GM23338 (cell line): ENCODE measurements around the gene KPNA4. TPM values are rescaled to one million over a fixed set of nuclear protein-coding genes. Genes with fewer than 3 reads are reported as not detected.

Source experiments
- ATAC-seq: fragments of 200-7000 bp; cut with Tn5 transposase; 3 replicates; pipeline ENCODE4 v1.9.1; 2020
- DNase-seq: peaks from one replicate; pipeline ENCODE4 v3.0.0-alpha.2; 2015; ENCODE audit warnings: low spot score
- H2AFZ ChIP-seq: fragments of 200-600 bp; sonication (generic); 2 replicates; pipeline ENCODE4 v1.8.0; 2016; ENCODE audit warnings: antibody characterized with exemption, mild to moderate bottlenecking, moderate library complexity
- H3F3A ChIP-seq: fragments of 200-600 bp; sonication (generic); replicated peaks from 2 replicates; pipeline ENCODE4 v1.8.0; 2017; ENCODE audit warnings: antibody characterized with exemption, mixed run types, low read depth
- H3K27ac ChIP-seq: fragments of 200-600 bp; sonication (generic); 2 replicates; pipeline ENCODE4 v1.6.1; 2016; ENCODE audit warnings: low read depth
- H3K27me3 ChIP-seq: fragments of 200-600 bp; sonication (generic); 2 replicates; pipeline ENCODE4 v1.8.0; 2016; ENCODE audit warnings: mild to moderate bottlenecking, mixed run types, moderate library complexity; ENCODE audit not compliant: insufficient read depth
- H3K36me3 ChIP-seq: fragments of 200-600 bp; sonication (generic); 2 replicates; pipeline ENCODE4 v1.8.0; 2016; ENCODE audit warnings: mild to moderate bottlenecking; ENCODE audit not compliant: insufficient read depth
- H3K4me1 ChIP-seq: fragments of 200-600 bp; sonication (generic); 2 replicates; pipeline ENCODE4 v1.8.0; 2016; ENCODE audit warnings: mild to moderate bottlenecking, moderate library complexity; ENCODE audit not compliant: insufficient read depth
- H3K4me2 ChIP-seq: fragments of 200-600 bp; sonication (generic); 2 replicates; pipeline ENCODE4 v1.7.1; 2017; ENCODE audit warnings: mixed run types
- H3K4me3 ChIP-seq: fragments of 200-600 bp; sonication (generic); 2 replicates; pipeline ENCODE4 v1.6.1; 2016; ENCODE audit warnings: mixed run types
- H3K79me2 ChIP-seq: fragments of 200-600 bp; sonication (generic); replicated peaks from 2 replicates; pipeline ENCODE4 v1.8.0; 2017; ENCODE audit warnings: mild to moderate bottlenecking; ENCODE audit not compliant: insufficient read depth
- H3K9me2 ChIP-seq: fragments of 200-600 bp; sonication (generic); 2 replicates; pipeline ENCODE4 v1.8.0; 2017; ENCODE audit not compliant: insufficient read depth
- H4K20me1 ChIP-seq: fragments of 200-600 bp; sonication (generic); replicated peaks from 2 replicates; pipeline ENCODE4 v1.8.0; 2017; ENCODE audit warnings: mild to moderate bottlenecking; ENCODE audit not compliant: insufficient read depth
- H3K27ac Mint-ChIP-seq: 2 replicates; pipeline ENCODE4 v1.8.0; 2020; ENCODE audit warnings: inconsistent platforms, mild to moderate bottlenecking, moderate library complexity, mixed read lengths
- H3K27me3 Mint-ChIP-seq: 3 replicates; pipeline ENCODE4 v1.8.0; 2022; ENCODE audit warnings: low read depth, mild to moderate bottlenecking, moderate library complexity, mixed read lengths, inconsistent platforms; ENCODE audit not compliant: insufficient read depth, poor library complexity
- H3K36me3 Mint-ChIP-seq: 3 replicates; pipeline ENCODE4 v1.8.0; 2021; ENCODE audit warnings: low read depth, mild to moderate bottlenecking, inconsistent platforms, moderate library complexity, mixed read lengths
- H3K4me1 Mint-ChIP-seq: 3 replicates; pipeline ENCODE4 v1.8.0; 2020; ENCODE audit warnings: mild to moderate bottlenecking, inconsistent platforms, mixed read lengths
- H3K4me3 Mint-ChIP-seq: 3 replicates; pipeline ENCODE4 v1.8.0; 2021; ENCODE audit warnings: moderate library complexity, mild to moderate bottlenecking, inconsistent platforms, mixed read lengths
- H3K9me3 Mint-ChIP-seq: 3 replicates; pipeline ENCODE4 v1.8.0; 2020; ENCODE audit warnings: moderate library complexity, mild to moderate bottlenecking, inconsistent platforms, mixed read lengths
- EZH2 ChIP-seq: fragments of 200-600 bp; sonication (generic); IDR thresholded peaks from one replicate; pipeline ENCODE4 v1.8.0; 2017; ENCODE audit warnings: antibody characterized with exemption, mild to moderate bottlenecking, low read depth; ENCODE audit not compliant: unreplicated experiment
- EZH2phosphoT487 ChIP-seq: fragments of 200-600 bp; sonication (generic); IDR thresholded peaks from one replicate; pipeline ENCODE4 v1.8.1; 2018; ENCODE audit warnings: antibody characterized with exemption; ENCODE audit not compliant: unreplicated experiment
- JUNB ChIP-seq: IDR thresholded peaks from one replicate; pipeline ENCODE4 v1.6.1; 2016; ENCODE audit warnings: antibody characterized with exemption; ENCODE audit not compliant: unreplicated experiment
- NANOG ChIP-seq: IDR thresholded peaks from 2 replicates; pipeline ENCODE4 v1.6.1; 2016; ENCODE audit warnings: antibody characterized with exemption, borderline replicate concordance
- POLR2AphosphoS5 ChIP-seq: IDR thresholded peaks from 2 replicates; pipeline ENCODE4 v1.6.1; 2016; ENCODE audit warnings: antibody characterized with exemption, low read depth
- STAT1 ChIP-seq: IDR thresholded peaks from one replicate; pipeline ENCODE4 v1.6.1; 2016; ENCODE audit warnings: antibody characterized with exemption; ENCODE audit not compliant: unreplicated experiment
- ZNF114 ChIP-seq: fragments of 250-450 bp; sonication (Bioruptor Pico); IDR thresholded peaks from 2 replicates; pipeline ENCODE4 v1.5.0; 2020; ENCODE audit warnings: mild to moderate bottlenecking, moderate library complexity
- ZNF331 ChIP-seq: fragments of 250-450 bp; sonication (Bioruptor Pico); IDR thresholded peaks from 2 replicates; pipeline ENCODE4 v1.5.0; 2020; ENCODE audit warnings: low read depth, mild to moderate bottlenecking, moderate library complexity
- polyA plus RNA-seq: library from polyadenylated mRNA; unstranded; fragments of >200 nt; fragmentation: Nextera tagmentation; extraction: Ambion mirVana; gene quantifications from 2 replicates; pipeline ENCODE4 v1.2.1, GENCODE V29; 2016
- total RNA-seq: library from RNA; depleted of rRNA; stranded (reverse); fragments of >200 nt; shearing (Covaris generic); gene quantifications from 2 replicates; pipeline ENCODE4 v1.2.3, GENCODE V29; 2014
- TF ChIP-seq, protein P1 (sequence below): IDR thresholded peaks from 2 replicates; pipeline ENCODE4 v1.6.1; 2016; ENCODE audit warnings: antibody characterized with exemption
- TF ChIP-seq, protein P2 (sequence below), 2 experiments: fragments of 200-600 bp in 1 of 2; sonication (generic) in 1 of 2; conservative IDR thresholded peaks; 2 replicates each; pipeline versions ENCODE4 v1.5.1 to v1.6.1; 2016 to 2017; ENCODE audit warnings: antibody characterized with exemption in 2 of 2, low read depth in 2 of 2, mild to moderate bottlenecking in 2 of 2, moderate library complexity in 1 of 2
- TF ChIP-seq, protein P3 (sequence below): IDR thresholded peaks from one replicate; pipeline ENCODE4 v1.6.1; 2018; ENCODE audit warnings: antibody characterized with exemption; ENCODE audit not compliant: unreplicated experiment

KPNA4 gene
- total and polyA plus RNA-seq, 2 experiments from 2014 or later: 17.8 to 36.2 TPM

DNA sequence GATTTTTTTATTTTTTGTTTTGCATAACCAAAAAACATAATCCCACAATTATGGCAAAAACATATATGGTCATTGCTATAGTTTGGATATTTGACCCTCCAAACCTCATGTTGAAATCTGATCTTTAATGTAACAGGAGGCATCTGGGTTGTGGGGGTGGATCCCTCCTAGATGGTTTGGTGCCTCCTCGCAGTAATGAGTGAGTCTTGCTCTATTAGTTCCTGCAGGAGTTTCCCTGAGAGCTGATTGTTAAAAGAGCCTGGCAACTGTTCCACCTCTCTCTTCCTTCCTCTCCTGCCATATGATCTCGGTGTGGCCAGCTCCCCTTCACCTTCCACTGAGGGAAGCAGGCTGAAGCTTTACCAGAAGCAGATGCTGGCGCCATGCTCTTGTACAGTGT is 82.6 kb downstream of the KPNA4 start (continued):
- TF ChIP-seq POLR2AphosphoS5 (no peak), ZNF114 (CRISPR knock-in tag) (no peak), ZNF331 (CRISPR knock-in tag) (no peak), STAT1 (no peak), EZH2 (no peak), EZH2phosphoT487 (no peak)
- TF ChIP-seq, protein P1, sequence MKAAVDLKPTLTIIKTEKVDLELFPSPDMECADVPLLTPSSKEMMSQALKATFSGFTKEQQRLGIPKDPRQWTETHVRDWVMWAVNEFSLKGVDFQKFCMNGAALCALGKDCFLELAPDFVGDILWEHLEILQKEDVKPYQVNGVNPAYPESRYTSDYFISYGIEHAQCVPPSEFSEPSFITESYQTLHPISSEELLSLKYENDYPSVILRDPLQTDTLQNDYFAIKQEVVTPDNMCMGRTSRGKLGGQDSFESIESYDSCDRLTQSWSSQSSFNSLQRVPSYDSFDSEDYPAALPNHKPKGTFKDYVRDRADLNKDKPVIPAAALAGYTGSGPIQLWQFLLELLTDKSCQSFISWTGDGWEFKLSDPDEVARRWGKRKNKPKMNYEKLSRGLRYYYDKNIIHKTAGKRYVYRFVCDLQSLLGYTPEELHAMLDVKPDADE: no peak
- TF ChIP-seq, protein P2, sequence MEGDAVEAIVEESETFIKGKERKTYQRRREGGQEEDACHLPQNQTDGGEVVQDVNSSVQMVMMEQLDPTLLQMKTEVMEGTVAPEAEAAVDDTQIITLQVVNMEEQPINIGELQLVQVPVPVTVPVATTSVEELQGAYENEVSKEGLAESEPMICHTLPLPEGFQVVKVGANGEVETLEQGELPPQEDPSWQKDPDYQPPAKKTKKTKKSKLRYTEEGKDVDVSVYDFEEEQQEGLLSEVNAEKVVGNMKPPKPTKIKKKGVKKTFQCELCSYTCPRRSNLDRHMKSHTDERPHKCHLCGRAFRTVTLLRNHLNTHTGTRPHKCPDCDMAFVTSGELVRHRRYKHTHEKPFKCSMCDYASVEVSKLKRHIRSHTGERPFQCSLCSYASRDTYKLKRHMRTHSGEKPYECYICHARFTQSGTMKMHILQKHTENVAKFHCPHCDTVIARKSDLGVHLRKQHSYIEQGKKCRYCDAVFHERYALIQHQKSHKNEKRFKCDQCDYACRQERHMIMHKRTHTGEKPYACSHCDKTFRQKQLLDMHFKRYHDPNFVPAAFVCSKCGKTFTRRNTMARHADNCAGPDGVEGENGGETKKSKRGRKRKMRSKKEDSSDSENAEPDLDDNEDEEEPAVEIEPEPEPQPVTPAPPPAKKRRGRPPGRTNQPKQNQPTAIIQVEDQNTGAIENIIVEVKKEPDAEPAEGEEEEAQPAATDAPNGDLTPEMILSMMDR (conservative IDR thresholded peaks at IDR 0.05; ENCODE audit: low read depth in 2 of 2): no peak

DNA sequence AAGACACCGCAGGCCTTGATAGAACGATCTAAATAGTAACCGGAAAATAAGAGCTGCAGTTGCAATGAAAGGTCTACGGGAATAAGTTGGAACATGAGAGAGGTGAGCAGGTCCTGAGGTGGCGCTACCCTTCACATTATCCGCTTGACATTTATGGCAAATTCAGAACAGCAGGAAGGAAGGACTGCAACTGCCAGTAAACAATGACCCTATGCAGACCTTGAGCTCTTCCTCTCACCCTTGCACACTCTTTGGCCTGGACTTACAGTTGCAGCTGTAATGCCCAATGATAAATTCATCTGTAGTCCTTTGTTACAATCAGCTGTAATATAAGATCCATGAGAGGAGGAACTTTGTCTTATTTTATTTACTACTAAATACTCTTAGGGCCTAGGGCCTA is 83.5 kb downstream of the KPNA4 start:
- H2AFZ ChIP-seq: 0 out of 2 replicates have a peak overlapping the region, but pooled peaks have one; percentile 10
- no peak overlapping the region for H3K27ac ChIP-seq
- no peaks in the 10 kb centered on the region for H3K9me3 Mint-ChIP-seq
- no peak for ATAC-seq
- no peaks in the 10 kb centered on the region for H3K36me3 Mint-ChIP-seq
- no peak overlapping the region for H3K4me3 ChIP-seq
- DNase-seq: no peak
- no peaks in the 10 kb centered on the region for H3K36me3 ChIP-seq
- H3K27ac Mint-ChIP-seq: no peak overlapping the region
- H3K4me3 Mint-ChIP-seq: no peak overlapping the region
- H3K4me2 ChIP-seq: no peak overlapping the region
- H3K27me3 ChIP-seq: no peaks in the 10 kb centered on the region
- H3F3A ChIP-seq: no peaks in the 10 kb centered on the region
- peaks cover 4% of the 10 kb centered on the region for H3K27me3 Mint-ChIP-seq
- no peaks in the 10 kb centered on the region for H3K79me2 ChIP-seq
- no peaks in the 10 kb centered on the region for H3K9me2 ChIP-seq
- H4K20me1 ChIP-seq: no peaks in the 10 kb centered on the region
- H3K4me1 ChIP-seq: no peaks in the 10 kb centered on the region
- H3K4me1 Mint-ChIP-seq: peaks cover 3% of the 10 kb centered on the region; the same call in 1 of the 3 replicates
- TF ChIP-seq NANOG (no peak), POLR2AphosphoS5 (no peak), EZH2phosphoT487 (no peak), JUNB (no peak)
- TF ChIP-seq, protein P2 (conservative IDR thresholded peaks at IDR 0.05; ENCODE audit: low read depth in 2 of 2): no peak
- TF ChIP-seq, protein P1: no peak
- TF ChIP-seq, protein P3, sequence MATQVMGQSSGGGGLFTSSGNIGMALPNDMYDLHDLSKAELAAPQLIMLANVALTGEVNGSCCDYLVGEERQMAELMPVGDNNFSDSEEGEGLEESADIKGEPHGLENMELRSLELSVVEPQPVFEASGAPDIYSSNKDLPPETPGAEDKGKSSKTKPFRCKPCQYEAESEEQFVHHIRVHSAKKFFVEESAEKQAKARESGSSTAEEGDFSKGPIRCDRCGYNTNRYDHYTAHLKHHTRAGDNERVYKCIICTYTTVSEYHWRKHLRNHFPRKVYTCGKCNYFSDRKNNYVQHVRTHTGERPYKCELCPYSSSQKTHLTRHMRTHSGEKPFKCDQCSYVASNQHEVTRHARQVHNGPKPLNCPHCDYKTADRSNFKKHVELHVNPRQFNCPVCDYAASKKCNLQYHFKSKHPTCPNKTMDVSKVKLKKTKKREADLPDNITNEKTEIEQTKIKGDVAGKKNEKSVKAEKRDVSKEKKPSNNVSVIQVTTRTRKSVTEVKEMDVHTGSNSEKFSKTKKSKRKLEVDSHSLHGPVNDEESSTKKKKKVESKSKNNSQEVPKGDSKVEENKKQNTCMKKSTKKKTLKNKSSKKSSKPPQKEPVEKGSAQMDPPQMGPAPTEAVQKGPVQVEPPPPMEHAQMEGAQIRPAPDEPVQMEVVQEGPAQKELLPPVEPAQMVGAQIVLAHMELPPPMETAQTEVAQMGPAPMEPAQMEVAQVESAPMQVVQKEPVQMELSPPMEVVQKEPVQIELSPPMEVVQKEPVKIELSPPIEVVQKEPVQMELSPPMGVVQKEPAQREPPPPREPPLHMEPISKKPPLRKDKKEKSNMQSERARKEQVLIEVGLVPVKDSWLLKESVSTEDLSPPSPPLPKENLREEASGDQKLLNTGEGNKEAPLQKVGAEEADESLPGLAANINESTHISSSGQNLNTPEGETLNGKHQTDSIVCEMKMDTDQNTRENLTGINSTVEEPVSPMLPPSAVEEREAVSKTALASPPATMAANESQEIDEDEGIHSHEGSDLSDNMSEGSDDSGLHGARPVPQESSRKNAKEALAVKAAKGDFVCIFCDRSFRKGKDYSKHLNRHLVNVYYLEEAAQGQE: no peak
